SU-DHL-6 (cell line): ENCODE data around the gene DCHS1.

Experiments used
- CTCF ChIP-seq: fragments of 200-600 bp; sonication (generic); IDR thresholded peaks from one replicate; pipeline ENCODE4 v1.5.1; 2017; ENCODE audit warnings: antibody characterized with exemption, mild to moderate bottlenecking, low read length, moderate library complexity; ENCODE audit not compliant: insufficient read depth, poor library complexity, severe bottlenecking
- EZH2phosphoT487 ChIP-seq: fragments of 200-600 bp; sonication (generic), shearing (Covaris generic); conservative IDR thresholded peaks from 2 replicates; pipeline ENCODE4 v1.6.1; 2018; ENCODE audit warnings: mild to moderate bottlenecking, antibody characterized with exemption, low read length, moderate library complexity, mixed read lengths

GRCh38 chr11:6617315-6617781, 38.3 kb downstream of the DCHS1 start:
- no peak for TF ChIP-seq CTCF
- no peak for TF ChIP-seq EZH2phosphoT487
